K562 (cell line): ENCODE measurements around the gene PRSS21. TPM values are rescaled to one million over a fixed set of nuclear protein-coding genes. Genes with fewer than 3 reads are reported as not detected.

Experiments
- FOXJ3 ChIP-seq: sonication (generic); formaldehyde crosslinking; IDR thresholded peaks from 2 replicates; pipeline ENCODE4 v1.4.0; 2020; ENCODE audit warnings: mild to moderate bottlenecking, missing genetic modification reagents
- HDAC3 ChIP-seq: fragments of 450-650 bp; IDR thresholded peaks from 2 replicates; pipeline ENCODE4 v1.6.1; 2018; ENCODE audit warnings: borderline replicate concordance, mild to moderate bottlenecking, moderate library complexity; ENCODE audit not compliant: partially characterized antibody
- ILF3 ChIP-seq: fragments of 450-650 bp; IDR thresholded peaks from 2 replicates; pipeline ENCODE4 v1.6.1; 2018; ENCODE audit warnings: antibody characterized with exemption, mild to moderate bottlenecking, moderate library complexity, borderline replicate concordance
- IRF2 ChIP-seq: sonication (generic); formaldehyde crosslinking; IDR thresholded peaks from 2 replicates; pipeline ENCODE4 v1.8.1; 2022; ENCODE audit warnings: mild to moderate bottlenecking, missing genetic modification reagents
- JUN ChIP-seq, 2 experiments: sonication (generic) in 1 of 2; formaldehyde crosslinking in 1 of 2; IDR thresholded peaks; 2 replicates each; pipeline versions ENCODE4 v1.6.1 to v1.8.0; 2012 to 2022; ENCODE audit warnings: borderline replicate concordance in 2 of 2, mild to moderate bottlenecking in 2 of 2, improper control_type of control experiment in 1 of 2, low read depth in 1 of 2, low read length in 1 of 2, missing genetic modification reagents in 1 of 2
- MAFF ChIP-seq: IDR thresholded peaks from 2 replicates; pipeline ENCODE4 v1.6.1; 2012; ENCODE audit warnings: low read length, improper control_type of control experiment
- NR0B1 ChIP-seq: fragments of 450-650 bp; IDR thresholded peaks from one replicate; pipeline ENCODE4 v1.6.1; 2018; ENCODE audit warnings: mild to moderate bottlenecking, moderate library complexity; ENCODE audit not compliant: partially characterized antibody
- POLR2AphosphoS5 ChIP-seq: IDR thresholded peaks from 2 replicates; pipeline ENCODE4 v1.6.1; 2011; ENCODE audit warnings: mild to moderate bottlenecking, low read depth, low read length, moderate library complexity; ENCODE audit not compliant: control insufficient read depth, insufficient read depth
- PURB ChIP-seq: sonication (generic); formaldehyde crosslinking; IDR thresholded peaks from 2 replicates; pipeline ENCODE4 v1.9.0; 2021; ENCODE audit warnings: low read depth, mild to moderate bottlenecking, missing genetic modification reagents
- RBFOX2 ChIP-seq: fragments of 200-400 bp; formaldehyde crosslinking; IDR thresholded peaks from 2 replicates; pipeline ENCODE4 v1.6.1; 2017; ENCODE audit warnings: low read depth, mild to moderate bottlenecking, low read length, moderate library complexity
- SETDB1 ChIP-seq: IDR thresholded peaks from one replicate; pipeline ENCODE4 v1.6.1; 2012; ENCODE audit warnings: low read length, control low read depth, inconsistent platforms
- SNIP1 ChIP-seq: fragments of 450-650 bp; IDR thresholded peaks from 2 replicates; pipeline ENCODE4 v1.7.1; 2017; ENCODE audit warnings: low read depth, mild to moderate bottlenecking
- SUPT5H ChIP-seq: fragments of 450-650 bp; IDR thresholded peaks from 2 replicates; pipeline ENCODE4 v1.6.1; 2016
- TCF3 ChIP-seq: sonication (generic); formaldehyde crosslinking; IDR thresholded peaks from 2 replicates; pipeline ENCODE4 v1.4.0; 2020; ENCODE audit warnings: mild to moderate bottlenecking, missing genetic modification reagents
- TFAP4 ChIP-seq: sonication (generic); formaldehyde crosslinking; IDR thresholded peaks from 2 replicates; pipeline ENCODE4 v1.8.0; 2022; ENCODE audit warnings: missing genetic modification reagents, mild to moderate bottlenecking, moderate library complexity, borderline replicate concordance
- YY1 ChIP-seq, 3 experiments: IDR thresholded peaks; 2 replicates each; pipeline ENCODE4 v1.6.1; 2011; ENCODE audit warnings: low read length in 2 of 3, mild to moderate bottlenecking in 2 of 3, moderate library complexity in 2 of 3, borderline replicate concordance in 1 of 3, control low read depth in 1 of 3, low read depth in 1 of 3; ENCODE audit not compliant: insufficient read depth in 3 of 3, insufficient replicate concordance in 2 of 3, control insufficient read depth in 1 of 3, insufficient read length in 1 of 3; ENCODE audit errors: extremely low read depth in 1 of 3
- ZFP30 ChIP-seq: fragments of 250-450 bp; sonication (Bioruptor Pico); IDR thresholded peaks from 2 replicates; pipeline ENCODE4 v1.8.0; 2022; ENCODE audit warnings: moderate library complexity, mild to moderate bottlenecking, inconsistent platforms, borderline replicate concordance
- ZNF23 ChIP-seq: fragments of 250-450 bp; sonication (Bioruptor Pico); IDR thresholded peaks from 2 replicates; pipeline ENCODE4 v1.4.0; 2020; ENCODE audit warnings: mild to moderate bottlenecking
- ZNF655 ChIP-seq: fragments of 250-450 bp; sonication (Bioruptor Pico); IDR thresholded peaks from 2 replicates; pipeline ENCODE4 v1.5.0; 2021
- polyA plus RNA-seq, 8 experiments: library from polyadenylated mRNA; depleted of rRNA in 4 of 8; stranded (reverse) in 5 of 8; unstranded in 3 of 8; fragments of >200 nt; fragmentation: Nextera tagmentation in 2 of 8; fragmentation: Illumina TruSeq in 1 of 8; extraction: Ambion mirVana in 2 of 8; extraction: Trizol in 1 of 8; gene quantifications; 2 replicates each; pipeline versions ENCODE4 v1.2.1 to v1.2.3, GENCODE V29; 2011 to 2014; ENCODE audit warnings: inconsistent platforms in 1 of 8, missing spikeins in 1 of 8
- total RNA-seq, 7 experiments: library from RNA; depleted of rRNA in 6 of 7; stranded (reverse); fragments of >200 nt in 6 of 7; fragmentation: Illumina TruSeq in 2 of 7; extraction: Trizol in 2 of 7; gene quantifications; 2 replicates each; pipeline versions ENCODE4 v1.2.1 to v1.2.3, GENCODE V29; 2011 to 2021; ENCODE audit warnings: low replicate concordance in 1 of 7

PRSS21 gene
- total and polyA plus RNA-seq, 9 of the 15 experiments (the other 6 are each of a cell fraction or from before 2014, with no cell fraction given): 12.1 to 121 (median 61.3) TPM

GRCh38 chr16:2779151-2779920 is 37.7 kb upstream of the PRSS21 start (continued):
- 0 out of 2 replicates have a peak, but pooled peaks have one; percentile 12 for TF ChIP-seq SUPT5H
- no peak for TF ChIP-seq SNIP1
- TF ChIP-seq JUN (IDR thresholded peaks at IDR 0.05; ENCODE audit: borderline replicate concordance, low read depth, low read length): no peak
- TF ChIP-seq JUN (CRISPR knock-in tag; IDR thresholded peaks at IDR 0.05; ENCODE audit: borderline replicate concordance): no peak
- TF ChIP-seq TCF3 (CRISPR knock-in tag): no peak
- no peak for TF ChIP-seq FOXJ3 (CRISPR knock-in tag)
- TF ChIP-seq ZNF655 (CRISPR knock-in tag): no peak
- no peak for TF ChIP-seq ZFP30 (CRISPR knock-in tag)
- no peak for TF ChIP-seq ZNF23
- TF ChIP-seq MAFF: no peak
- TF ChIP-seq SETDB1: no peak
- TF ChIP-seq POLR2AphosphoS5: no peak
- TF ChIP-seq PURB (CRISPR knock-in tag): no peak
- no peak for TF ChIP-seq NR0B1
- TF ChIP-seq IRF2 (CRISPR knock-in tag): no peak
- TF ChIP-seq HDAC3: no peak
- peak; percentile 37; the same call in 1 of the 2 replicates for TF ChIP-seq TFAP4 (CRISPR knock-in tag)
- TF ChIP-seq YY1 (IDR thresholded peaks at IDR 0.05; ENCODE audit: borderline replicate concordance in 1 of 3, control insufficient read depth in 1 of 3, extremely low read depth in 1 of 3, insufficient read depth in 3 of 3, insufficient read length in 1 of 3, insufficient replicate concordance in 2 of 3, low read depth in 1 of 3, low read length in 2 of 3): no peak
- peak; percentile 45 for TF ChIP-seq RBFOX2
- no peak for TF ChIP-seq ILF3
